Lung (tissue), 12 donors: ENCODE data around the gene COG2. TPM values are rescaled to one million over a fixed set of nuclear protein-coding genes. Genes with fewer than 3 reads are reported as not detected.

Experiments
- ATAC-seq: fragments of 200-7000 bp; cut with Tn5 transposase; one replicate; pipeline ENCODE4 v1.9.1; 2020; ENCODE audit warnings: moderate number of reproducible peaks; ENCODE audit not compliant: insufficient read depth, low FRiP score
- DNase-seq, 3 donors: peaks; one replicate each; pipeline ENCODE4 v3.0.0-alpha.2; 2013 to 2017
- H3K27ac ChIP-seq, 2 donors: one replicate each; pipeline ENCODE4 v1.5.1; 2013; ENCODE audit warnings: mild to moderate bottlenecking in 2 of 2, moderate library complexity in 2 of 2, control low read depth in 1 of 2, inconsistent platforms in 1 of 2, low read depth in 1 of 2, low read length in 1 of 2
- H3K27me3 ChIP-seq, 3 donors: one replicate each; pipeline ENCODE4 v1.5.1; 2013; ENCODE audit warnings: low read length in 2 of 3; ENCODE audit not compliant: control insufficient read depth in 3 of 3, insufficient read depth in 3 of 3
- H3K36me3 ChIP-seq, 4 donors: one replicate each; pipeline ENCODE4 v1.5.1; 2013; ENCODE audit warnings: low read length in 4 of 4, mild to moderate bottlenecking in 1 of 4, moderate library complexity in 1 of 4; ENCODE audit not compliant: control insufficient read depth in 4 of 4, insufficient read depth in 4 of 4
- H3K4me1 ChIP-seq, 5 donors: one replicate each; pipeline ENCODE4 v1.5.1; 2013; ENCODE audit warnings: low read length in 5 of 5, mild to moderate bottlenecking in 2 of 5, moderate library complexity in 1 of 5; ENCODE audit not compliant: control insufficient read depth in 5 of 5, insufficient read depth in 5 of 5
- H3K4me3 ChIP-seq: one replicate; pipeline ENCODE4 v1.5.1; 2013; ENCODE audit warnings: mild to moderate bottlenecking, control low read depth, moderate library complexity
- H3K9ac ChIP-seq, 2 donors: one replicate each; pipeline ENCODE4 v1.5.1; 2013; ENCODE audit warnings: low read length in 2 of 2, control low read depth in 1 of 2; ENCODE audit not compliant: insufficient read depth in 1 of 2
- H3K9me3 ChIP-seq, 4 donors: one replicate each; pipeline ENCODE4 v1.5.1; 2013; ENCODE audit warnings: low read length in 3 of 4, mild to moderate bottlenecking in 1 of 4, moderate library complexity in 1 of 4; ENCODE audit not compliant: control insufficient read depth in 4 of 4, insufficient read depth in 3 of 4
- CTCF ChIP-seq: IDR thresholded peaks from 2 replicates; pipeline ENCODE4 v1.5.1; 2012; ENCODE audit warnings: mild to moderate bottlenecking; ENCODE audit errors: control extremely low read depth, extremely low read depth
- WGBS, 2 donors: extraction: QIAGEN DNeasy Blood & Tissue Kit; methylation state at CpG; one replicate each; pipeline ENCODE4 v1.1.7; 2013; 5-methylcytosine and 5-hydroxymethylcytosine counted together
- polyA plus RNA-seq, 2 donors: library from polyadenylated mRNA; stranded (reverse); fragments of 200-250 nt; gene quantifications; one replicate each; pipeline ENCODE4 v1.2.1, GENCODE V29; 2013
- total RNA-seq, 2 donors: library from RNA; depleted of rRNA in 1 of 2; stranded (reverse); fragments of >200 nt in 1 of 2; gene quantifications; one replicate each; pipeline ENCODE4 v1.2.1, GENCODE V29; 2014 to 2021
- donor health status: control.
- donor health status: control.
- donor health status: Bipolar disorder and iron deficiency.
- donor health status: healthy.
- donor health status: DM: yes; HTN: yes; CAD: no.

COG2 gene
- total and polyA plus RNA-seq, 4 donors = 8.6 to 41.0 (median 17.5) TPM

- ATAC-seq = no peak
- TF ChIP-seq CTCF = no peak
- Histone ChIP-seq H3K27me3 (no peaks in the 10 kb centered on the region), H3K36me3 (peaks cover 19 to 52% (median 37%) of the 10 kb centered on the region in 4 donors), H3K4me3 (no peak overlapping the region), H3K9me3 (no peaks in the 10 kb centered on the region), H3K4me1 (peaks cover 0 to 4% (median 3%) of the 10 kb centered on the region in 5 donors), H3K27ac (no peak overlapping the region), H3K9ac (no peak overlapping the region)
- no peak for DNase-seq
- 76 to 87% methylated on average over 5 of the region's 5 CpGs for WGBS, 2 donors
These were observed 44.5 kb downstream of the COG2 start for GRCh38 chr1:230686747-230687146.

GRCh38 chr1:230690101-230690500 is 47.8 kb downstream of the COG2 start:
- ATAC-seq = no peak
- H3K9ac ChIP-seq = no peak overlapping the region
- H3K4me3 ChIP-seq = no peak overlapping the region
- no peak overlapping the region for H3K27ac ChIP-seq
- H3K9me3 ChIP-seq = no peaks in the 10 kb centered on the region
- WGBS, 2 donors = 92 to 96% methylated on average over 9 of the region's 9 CpGs
- H3K27me3 ChIP-seq = no peaks in the 10 kb centered on the region
- DNase-seq = no peak
- H3K36me3 ChIP-seq = peaks cover 12 to 43% (median 39%) of the 10 kb centered on the region in 4 donors
- no peaks in the 10 kb centered on the region for H3K4me1 ChIP-seq
- TF ChIP-seq CTCF = no peak

- Histone ChIP-seq H3K36me3 (peaks cover 10 to 39% (median 34%) of the 10 kb centered on the region in 4 donors), H3K9ac (no peak overlapping the region), H3K4me1 (no peaks in the 10 kb centered on the region), H3K27ac (no peak overlapping the region), H3K4me3 (no peak overlapping the region), H3K9me3 (no peaks in the 10 kb centered on the region), H3K27me3 (no peaks in the 10 kb centered on the region)
- no peak for TF ChIP-seq CTCF
- no peak for DNase-seq
- 97% methylated on average over 10 of the region's 10 CpGs for WGBS, 2 donors
- ATAC-seq = no peak
These were observed 49.3 kb downstream of the COG2 start for GRCh38 chr1:230691615-230692014.

GRCh38 chr1:230693221-230693620 is 50.9 kb downstream of the COG2 start:
- no peak for TF ChIP-seq CTCF
- Histone ChIP-seq H3K27ac (no peak overlapping the region), H3K36me3 (peaks cover 10 to 32% (median 28%) of the 10 kb centered on the region in 4 donors), H3K4me3 (no peak overlapping the region), H3K27me3 (no peaks in the 10 kb centered on the region), H3K9me3 (no peaks in the 10 kb centered on the region), H3K4me1 (no peaks in the 10 kb centered on the region), H3K9ac (no peak overlapping the region)
- whole genome bisulfite sequencing, 2 donors = 90 to 94% methylated on average over 6 of the region's 6 CpGs
- ATAC-seq = no peak
- DNase-seq = no peak
